ENCODE data around the gene GLIPR2. TPM values are rescaled to one million over a fixed set of nuclear protein-coding genes. Genes with fewer than 3 reads are reported as not detected.
"Not testable (repeated sequence)": the region's sequence is repeated elsewhere in the genome, so short reads cannot be mapped to it uniquely, and the experiment has no call there.

GLIPR2 gene
- polyA plus RNA-seq, 1 experiment, result 26.3 TPM

GRCh38 chr9:36177571-36177970, 41.0 kb downstream of the GLIPR2 start:
- Histone ChIP-seq H3K36me3 (ENCODE audit: control insufficient read depth, insufficient read depth, low read length) (no peaks in the 10 kb centered on the region), H3K4me3 (ENCODE audit: low read depth, low read length) (no peak overlapping the region), H3K27me3 (ENCODE audit: control insufficient read depth, insufficient read depth, low read length) (no peaks in the 10 kb centered on the region)
- DNase-seq (ENCODE audit: low read depth), result no peak
- ChIA-PET CTCF (interaction anchor here (1.6 to 1.9 kb wide), 2 partner anchors 12 to 169 kb away, joined by 7 read pairs; partner anchors contain the start of gene CLTA), POLR2A (no interaction called here)
- no peak for TF ChIP-seq CTCF (IDR thresholded peaks at IDR 0.05; ENCODE audit: insufficient read depth, low read depth, low read length)

GRCh38 chr9:36180243-36180642, 43.7 kb downstream of the GLIPR2 start:
- H3K4me3 ChIP-seq (ENCODE audit: low read depth, low read length); POLR2A ChIA-PET; H3K36me3 ChIP-seq (ENCODE audit: control insufficient read depth, insufficient read depth, low read length); H3K27me3 ChIP-seq (ENCODE audit: control insufficient read depth, insufficient read depth, low read length); DNase-seq (ENCODE audit: low read depth): not testable (repeated sequence)
- CTCF ChIA-PET, result interaction anchor here (1.6 kb wide), 1 partner anchor 10 kb away, joined by 6 read pairs; no protein-coding TSS in a partner anchor

- POLR2A ChIA-PET, result no interaction called here
- CTCF ChIA-PET, result interaction anchor here (1.0 to 1.4 kb wide), 3 partner anchors 14 to 21 kb away, joined by 3 to 5 read pairs (median 5); no protein-coding TSS in a partner anchor
Observed at GRCh38 chr9:36187414-36187813, 50.9 kb downstream of the GLIPR2 start.

GRCh38 chr9:36188212-36188611, 51.7 kb downstream of the GLIPR2 start:
- Histone ChIP-seq H3K27me3 (ENCODE audit: control insufficient read depth, insufficient read depth, low read length) (no peaks in the 10 kb centered on the region), H3K36me3 (ENCODE audit: control insufficient read depth, insufficient read depth, low read length) (no peaks in the 10 kb centered on the region), H3K4me3 (ENCODE audit: low read depth, low read length) (no peak overlapping the region)
- DNase-seq (ENCODE audit: low read depth), result no peak
- ChIA-PET POLR2A (no interaction called here), CTCF (interaction anchor here (3.0 to 4.1 kb wide), 2 partner anchors 21 to 140 kb away, joined by 20 to 43 read pairs; partner anchors contain the start of gene CCIN)
- TF ChIP-seq CTCF (IDR thresholded peaks at IDR 0.05; ENCODE audit: insufficient read depth, low read depth, low read length), result no peak

More at GRCh38 chr9:36187414-36187813, 50.9 kb downstream of the GLIPR2 start:
- Histone ChIP-seq H3K27me3 (ENCODE audit: control insufficient read depth, insufficient read depth, low read length) (no peaks in the 10 kb centered on the region), H3K36me3 (ENCODE audit: control insufficient read depth, insufficient read depth, low read length) (no peaks in the 10 kb centered on the region), H3K4me3 (ENCODE audit: low read depth, low read length) (no peak overlapping the region)
- TF ChIP-seq CTCF (IDR thresholded peaks at IDR 0.05; ENCODE audit: insufficient read depth, low read depth, low read length), result no peak
- no peak for DNase-seq (ENCODE audit: low read depth)

GRCh38 chr9:36189976-36190375, 53.4 kb downstream of the GLIPR2 start:
- Histone ChIP-seq H3K4me3 (ENCODE audit: low read depth, low read length) (peak overlapping the region; percentile 76), H3K27me3 (ENCODE audit: control insufficient read depth, insufficient read depth, low read length) (no peaks in the 10 kb centered on the region), H3K36me3 (ENCODE audit: control insufficient read depth, insufficient read depth, low read length) (no peaks in the 10 kb centered on the region)
- ChIA-PET POLR2A (no interaction called here), CTCF (interaction anchor here (0.6 to 4.1 kb wide), 26 partner anchors 9 to 1771 kb away, joined by 3 to 43 read pairs (median 4); partner anchors contain the start of genes CCIN and RECK)
- TF ChIP-seq CTCF (IDR thresholded peaks at IDR 0.05; ENCODE audit: insufficient read depth, low read depth, low read length), result no peak
- no peak for DNase-seq (ENCODE audit: low read depth)

Data from BJ (cell line).